H9 (cell line): ENCODE results near the gene REC114. TPM values are rescaled to one million over a fixed set of nuclear protein-coding genes. Genes with fewer than 3 reads are reported as not detected.

Source experiments
- DNase-seq: peaks from one replicate; pipeline ENCODE4 v3.0.0-alpha.2; 2017
- H2AFZ ChIP-seq: one replicate; pipeline ENCODE4 v1.6.1; 2013; ENCODE audit warnings: mild to moderate bottlenecking, low read length, control low read depth, moderate library complexity
- H2AK5ac ChIP-seq: 2 replicates; pipeline ENCODE4 v1.6.1; 2013; ENCODE audit warnings: low read length, control low read depth, mixed read lengths; ENCODE audit not compliant: insufficient read length
- H2BK120ac ChIP-seq: one replicate; pipeline ENCODE4 v1.6.1; 2013; ENCODE audit warnings: low read depth, mild to moderate bottlenecking, low read length, control low read depth, inconsistent platforms; ENCODE audit not compliant: poor library complexity, severe bottlenecking
- H2BK12ac ChIP-seq: 2 replicates; pipeline ENCODE4 v1.6.1; 2013; ENCODE audit warnings: low read length, control low read depth, mixed read lengths, low read depth; ENCODE audit not compliant: insufficient read length
- H2BK15ac ChIP-seq: 2 replicates; pipeline ENCODE4 v1.6.1; 2013; ENCODE audit warnings: low read depth, low read length, control low read depth
- H2BK20ac ChIP-seq: one replicate; pipeline ENCODE4 v1.6.1; 2013; ENCODE audit warnings: low read depth, mild to moderate bottlenecking, low read length, control low read depth, inconsistent platforms; ENCODE audit not compliant: poor library complexity, severe bottlenecking
- H2BK5ac ChIP-seq: 2 replicates; pipeline ENCODE4 v1.6.1; 2013; ENCODE audit warnings: low read length, control low read depth, mixed read lengths; ENCODE audit not compliant: insufficient read length
- H3K14ac ChIP-seq: 2 replicates; pipeline ENCODE4 v1.6.1; 2013; ENCODE audit warnings: low read length, control low read depth; ENCODE audit not compliant: insufficient read depth
- H3K18ac ChIP-seq: 2 replicates; pipeline ENCODE4 v1.6.1; 2013; ENCODE audit warnings: low read depth, mild to moderate bottlenecking, mixed read lengths, low read length, control low read depth; ENCODE audit not compliant: insufficient read length
- H3K23ac ChIP-seq: 2 replicates; pipeline ENCODE4 v1.6.1; 2013; ENCODE audit warnings: low read length, control low read depth, mixed read lengths, low read depth; ENCODE audit not compliant: insufficient read length
- H3K23me2 ChIP-seq: 2 replicates; pipeline ENCODE4 v1.6.1; 2013; ENCODE audit warnings: low read depth, mild to moderate bottlenecking, mixed read lengths, low read length, control low read depth; ENCODE audit not compliant: insufficient read length, poor library complexity, severe bottlenecking
- H3K27ac ChIP-seq: 2 replicates; pipeline ENCODE4 v1.5.1; 2013; ENCODE audit warnings: low read length, control low read depth, mixed read lengths, low read depth; ENCODE audit not compliant: insufficient read length
- H3K27me3 ChIP-seq: 2 replicates; pipeline ENCODE4 v1.6.1; 2013; ENCODE audit warnings: low read length, control low read depth, inconsistent platforms; ENCODE audit not compliant: insufficient read depth
- H3K4ac ChIP-seq: 2 replicates; pipeline ENCODE4 v1.6.1; 2013; ENCODE audit warnings: low read depth, mild to moderate bottlenecking, control low read depth, inconsistent platforms, low read length, moderate library complexity
- H3K4me1 ChIP-seq: 2 replicates; pipeline ENCODE4 v1.6.1; 2013; ENCODE audit warnings: low read length, control low read depth, inconsistent platforms; ENCODE audit not compliant: insufficient read depth
- H3K4me2 ChIP-seq: 2 replicates; pipeline ENCODE4 v1.6.1; 2013; ENCODE audit warnings: low read length, control low read depth, mixed read lengths; ENCODE audit not compliant: insufficient read length, insufficient read depth
- H3K56ac ChIP-seq: 2 replicates; pipeline ENCODE4 v1.6.1; 2013; ENCODE audit warnings: low read depth, mild to moderate bottlenecking, mixed read lengths, low read length, control low read depth; ENCODE audit not compliant: insufficient read length
- H3K79me1 ChIP-seq: 2 replicates; pipeline ENCODE4 v1.6.1; 2013; ENCODE audit warnings: low read depth, mild to moderate bottlenecking, moderate library complexity, low read length, control low read depth, inconsistent platforms; ENCODE audit not compliant: insufficient read depth, poor library complexity, severe bottlenecking
- H3K79me2 ChIP-seq: 2 replicates; pipeline ENCODE4 v1.6.1; 2013; ENCODE audit warnings: low read length, control low read depth, inconsistent platforms; ENCODE audit not compliant: insufficient read depth
- H3K9ac ChIP-seq: 2 replicates; pipeline ENCODE4 v1.6.1; 2013; ENCODE audit warnings: low read length, control low read depth, mixed read lengths; ENCODE audit not compliant: insufficient read length; ENCODE audit errors: extremely low read depth
- H3K9me3 ChIP-seq: one replicate; pipeline ENCODE4 v1.6.1; 2013; ENCODE audit warnings: low read depth, low read length, inconsistent platforms; ENCODE audit not compliant: control insufficient read depth
- H3T11ph ChIP-seq: one replicate; pipeline ENCODE4 v1.6.1; 2013; ENCODE audit warnings: mild to moderate bottlenecking, low read length, control low read depth, inconsistent platforms
- H4K20me1 ChIP-seq: one replicate; pipeline ENCODE4 v1.6.1; 2013; ENCODE audit not compliant: control insufficient read depth, insufficient read length, insufficient read depth
- H4K5ac ChIP-seq: 2 replicates; pipeline ENCODE4 v1.6.1; 2013; ENCODE audit warnings: low read depth, mild to moderate bottlenecking, mixed read lengths, low read length, control low read depth; ENCODE audit not compliant: insufficient read length
- H4K8ac ChIP-seq: replicated peaks from 2 replicates; pipeline ENCODE4 v1.6.1; 2013; ENCODE audit warnings: low read length, control low read depth, mixed read lengths, low read depth; ENCODE audit not compliant: insufficient read length
- H4K91ac ChIP-seq: 2 replicates; pipeline ENCODE4 v1.6.1; 2013; ENCODE audit warnings: low read depth, mild to moderate bottlenecking, moderate library complexity, mixed read lengths, low read length, control low read depth; ENCODE audit not compliant: insufficient read length
- H3K27ac Mint-ChIP-seq, 3 experiments: 2 replicates in 2 of 3; 3 replicates in 1 of 3; pipeline ENCODE4 v1.8.0; 2020 to 2021; ENCODE audit warnings: mixed read lengths in 3 of 3, mild to moderate bottlenecking in 1 of 3, moderate library complexity in 1 of 3
- H3K27me3 Mint-ChIP-seq: 2 replicates; pipeline ENCODE4 v1.8.0; 2021; ENCODE audit warnings: low read depth, mild to moderate bottlenecking, moderate library complexity, mixed read lengths
- H3K36me3 Mint-ChIP-seq, 3 experiments: 2 replicates in 2 of 3; 3 replicates in 1 of 3; pipeline ENCODE4 v1.8.0; 2020 to 2021; ENCODE audit warnings: low read depth in 3 of 3, mixed read lengths in 3 of 3; ENCODE audit not compliant: insufficient read depth in 1 of 3
- H3K4me1 Mint-ChIP-seq, 2 experiments: 2 replicates each; pipeline ENCODE4 v1.8.0; 2020; ENCODE audit warnings: mixed read lengths in 2 of 2
- H3K4me3 Mint-ChIP-seq, 2 experiments: 2 replicates in 1 of 2; 3 replicates in 1 of 2; pipeline ENCODE4 v1.8.0; 2020 to 2021; ENCODE audit warnings: mild to moderate bottlenecking in 2 of 2, mixed read lengths in 2 of 2, moderate library complexity in 1 of 2
- H3K9me3 Mint-ChIP-seq, 2 experiments: 2 replicates in 1 of 2; 3 replicates in 1 of 2; pipeline ENCODE4 v1.8.0; 2020; ENCODE audit warnings: mild to moderate bottlenecking in 2 of 2, mixed read lengths in 2 of 2, moderate library complexity in 1 of 2
- CTCF ChIP-seq: fragments of 200-600 bp; sonication (generic); conservative IDR thresholded peaks from 3 replicates; pipeline ENCODE4 v1.8.0; 2021; ENCODE audit warnings: antibody characterized with exemption, mild to moderate bottlenecking
- WGBS: extraction: QIAGEN DNeasy Blood & Tissue Kit; methylation state at CpG from one replicate; pipeline ENCODE4 v1.1.7; 2013; ENCODE audit warnings: missing lambda C conversion rate, low lambda C conversion rate, mixed read lengths; ENCODE audit not compliant: insufficient read length; ENCODE audit errors: extremely low coverage; 5-methylcytosine and 5-hydroxymethylcytosine counted together
- total RNA-seq: library from RNA; stranded (reverse); gene quantifications from 2 replicates; pipeline ENCODE4 v1.2.1, GENCODE V29; 2021

The REC114 gene
- total RNA-seq, 1 experiment from 2014 or later = not detected

GRCh38 chr15:73467758-73468157 is 24.8 kb downstream of the REC114 start:
- Histone ChIP-seq H3K56ac (no peak overlapping the region), H2BK15ac (no peak overlapping the region), H3K27me3 (no peaks in the 10 kb centered on the region), H3K9me3 (no peaks in the 10 kb centered on the region), H3K14ac (no peak overlapping the region), H2BK12ac (no peak overlapping the region), H3K23ac (no peak overlapping the region), H3K79me2 (no peaks in the 10 kb centered on the region), H2AFZ (no peak overlapping the region), H3K79me1 (no peaks in the 10 kb centered on the region), H2AK5ac (no peak overlapping the region), H3K4me1 (no peaks in the 10 kb centered on the region), H4K20me1 (no peaks in the 10 kb centered on the region), H3K18ac (no peak overlapping the region), H3K4ac (no peak overlapping the region), H2BK120ac (no peak overlapping the region), H3K4me2 (no peak overlapping the region), H3K27ac (no peak overlapping the region), H3T11ph (no peak overlapping the region), H4K91ac (no peak overlapping the region), H2BK20ac (no peak overlapping the region), H3K9ac (no peak overlapping the region), H3K23me2 (no peaks in the 10 kb centered on the region), H4K5ac (no peak overlapping the region), H4K8ac (no peak overlapping the region), H2BK5ac (no peak overlapping the region)
- Mint-ChIP-seq H3K4me3 (no peak overlapping the region), H3K27me3 (no peaks in the 10 kb centered on the region), H3K4me1 (peaks cover 0 to 7% of the 10 kb centered on the region in 2 experiments; a peak in 2 of 4 replicates), H3K36me3 (no peaks in the 10 kb centered on the region), H3K9me3 (no peaks in the 10 kb centered on the region; a peak in 1 of 5 replicates), H3K27ac (no peak overlapping the region)
- no peak for TF ChIP-seq CTCF
- DNase-seq = no peak
- WGBS = no CpG with 5 or more reads among the region's 3 CpGs
